Skeletal muscle satellite cell (primary cell): ENCODE data around the gene KLHL41.
"Not testable (repeated sequence)": the region's sequence is repeated elsewhere in the genome, so short reads cannot be mapped to it uniquely, and the experiment has no call there.

ENCODE experiments used
- H3K27me3 ChIP-seq: 2 replicates; pipeline ENCODE4 v1.7.0; 2013; ENCODE audit warnings: low read length; ENCODE audit not compliant: control insufficient read depth, insufficient read depth
- H3K36me3 ChIP-seq: 2 replicates; pipeline ENCODE4 v1.7.0; 2013; ENCODE audit warnings: mild to moderate bottlenecking, control low read depth, low read length; ENCODE audit not compliant: insufficient read depth
- H3K4me1 ChIP-seq: 2 replicates; pipeline ENCODE4 v1.7.0; 2013; ENCODE audit warnings: low read length; ENCODE audit not compliant: control insufficient read depth, insufficient read depth
- H3K4me2 ChIP-seq: 2 replicates; pipeline ENCODE4 v1.7.0; 2013; ENCODE audit warnings: mild to moderate bottlenecking, low read length
- H3K4me3 ChIP-seq: 2 replicates; pipeline ENCODE4 v1.7.0; 2013; ENCODE audit warnings: low read length
- H3K9ac ChIP-seq: 2 replicates; pipeline ENCODE4 v1.7.0; 2013; ENCODE audit warnings: mild to moderate bottlenecking, low read depth, low read length, moderate library complexity
- H3K9me3 ChIP-seq: replicated peaks from 2 replicates; pipeline ENCODE4 v1.7.0; 2013; ENCODE audit warnings: mild to moderate bottlenecking, control low read depth, low read length

The KLHL41 gene

GRCh38 chr2:169573160-169573973, 63.9 kb downstream of the KLHL41 start, which contains the start of gene FASTKD1:
Gene FASTKD1, minus strand, starts transcription at chr2:169573865. Its CDS starts 1,836 bp downstream, at chr2:169572029.
- Histone ChIP-seq H3K9ac (peak within 1 kb of the TSS; percentile 80), H3K36me3 (no peaks in the 10 kb centered on the region), H3K4me1 (peaks cover 8% of the 10 kb centered on the region), H3K27me3 (no peaks in the 10 kb centered on the region), H3K9me3 (no peaks in the 10 kb centered on the region), H3K4me2 (peak within 1 kb of the TSS; percentile 96), H3K4me3 (peak within 1 kb of the TSS; percentile 86)

- no peak overlapping the region for H3K9ac ChIP-seq
- H3K4me3 ChIP-seq = peak overlapping the region; percentile 86
- peaks cover 8% of the 10 kb centered on the region for H3K4me1 ChIP-seq
Measured at GRCh38 chr2:169573974-169574299, 64.4 kb downstream of the KLHL41 start.

GRCh38 chr2:169574539-169574938, 65.0 kb downstream of the KLHL41 start:
- not testable (repeated sequence) for H3K4me2 ChIP-seq

More at GRCh38 chr2:169573974-169574299, 64.4 kb downstream of the KLHL41 start:
- H3K36me3 ChIP-seq = no peaks in the 10 kb centered on the region
- no peaks in the 10 kb centered on the region for H3K9me3 ChIP-seq
- no peaks in the 10 kb centered on the region for H3K27me3 ChIP-seq
- H3K4me2 ChIP-seq = peak overlapping the region; percentile 96

GRCh38 chr2:169575264-169575663, 65.8 kb downstream of the KLHL41 start:
- not testable (repeated sequence) for H3K36me3 ChIP-seq, H3K4me1 ChIP-seq, H3K9me3 ChIP-seq, H3K4me3 ChIP-seq, H3K9ac ChIP-seq, H3K4me2 ChIP-seq, H3K27me3 ChIP-seq

More at GRCh38 chr2:169574539-169574938, 65.0 kb downstream of the KLHL41 start:
- H3K9ac ChIP-seq, H3K27me3 ChIP-seq, H3K36me3 ChIP-seq, H3K4me3 ChIP-seq, H3K9me3 ChIP-seq, H3K4me1 ChIP-seq: not testable (repeated sequence)
